Measurements from ENCODE around the gene DDX31. TPM values are rescaled to one million over a fixed set of nuclear protein-coding genes. Genes with fewer than 3 reads are reported as not detected.

DDX31 gene
- total RNA-seq, 1 experiment from 2014 or later = 28.4 TPM

DNA sequence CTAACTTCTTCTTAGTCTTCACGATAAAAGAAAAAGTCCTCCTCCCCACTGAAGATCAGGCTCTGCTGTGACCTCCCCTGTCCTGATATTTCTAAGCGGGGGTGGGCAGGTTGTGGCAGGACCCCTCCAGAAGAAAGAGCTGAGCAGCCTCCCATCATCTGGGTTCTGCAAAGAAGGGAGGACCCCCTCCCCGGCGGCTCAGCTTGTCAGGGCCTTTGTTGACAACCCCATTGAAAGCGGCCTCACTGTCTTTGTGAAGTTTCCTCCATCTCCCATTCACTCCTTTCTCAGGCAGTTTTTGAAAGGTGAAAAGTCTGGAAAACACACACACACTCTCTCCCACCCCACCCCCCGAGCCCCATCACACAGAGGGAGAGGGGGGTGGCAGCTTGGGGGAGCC is 113.5 kb downstream of the DDX31 start:
- Histone ChIP-seq H2BK20ac (ENCODE audit: low read depth, low read length, poor library complexity, severe bottlenecking) (no peak overlapping the region), H2BK5ac (ENCODE audit: insufficient read length, low read length) (no peak overlapping the region), H2BK12ac (ENCODE audit: insufficient read length, low read depth, low read length) (no peak overlapping the region), H4K20me1 (ENCODE audit: control insufficient read depth, insufficient read depth, insufficient read length) (no peaks in the 10 kb centered on the region), H3K4me2 (ENCODE audit: insufficient read depth, insufficient read length, low read length) (no peak overlapping the region), H3K79me1 (ENCODE audit: insufficient read depth, low read depth, low read length, poor library complexity, severe bottlenecking) (no peaks in the 10 kb centered on the region), H3K9ac (ENCODE audit: extremely low read depth, insufficient read length, low read length) (no peak overlapping the region), H3K9me3 (ENCODE audit: control insufficient read depth, low read depth, low read length) (no peaks in the 10 kb centered on the region), H4K91ac (ENCODE audit: insufficient read length, low read depth, low read length) (no peak overlapping the region), H2AFZ (ENCODE audit: low read length) (no peak overlapping the region), H3K27me3 (ENCODE audit: insufficient read depth, low read length) (no peaks in the 10 kb centered on the region), H2AK5ac (ENCODE audit: insufficient read length, low read length) (no peak overlapping the region), H3K79me2 (ENCODE audit: insufficient read depth, low read length) (no peaks in the 10 kb centered on the region), H2BK15ac (ENCODE audit: low read depth, low read length) (no peak overlapping the region), H3K27ac (ENCODE audit: insufficient read length, low read depth, low read length) (no peak overlapping the region), H3K4ac (ENCODE audit: low read depth, low read length) (no peak overlapping the region), H3K18ac (ENCODE audit: insufficient read length, low read depth, low read length) (no peak overlapping the region), H3K23ac (ENCODE audit: insufficient read length, low read depth, low read length) (no peak overlapping the region), H3T11ph (ENCODE audit: low read length) (no peak overlapping the region), H3K56ac (ENCODE audit: insufficient read length, low read depth, low read length) (no peak overlapping the region), H2BK120ac (ENCODE audit: low read depth, low read length, poor library complexity, severe bottlenecking) (no peak overlapping the region), H3K23me2 (ENCODE audit: insufficient read length, low read depth, low read length, poor library complexity, severe bottlenecking) (no peaks in the 10 kb centered on the region), H3K4me1 (ENCODE audit: insufficient read depth, low read length) (no peaks in the 10 kb centered on the region; the same call in 1 of the 2 replicates), H3K14ac (ENCODE audit: insufficient read depth, low read length) (no peak overlapping the region), H4K8ac (replicated peaks; ENCODE audit: insufficient read length, low read depth, low read length) (no peak overlapping the region), H4K5ac (ENCODE audit: insufficient read length, low read depth, low read length) (no peak overlapping the region)
- H3K4me1 Mint-ChIP-seq = peaks cover 9 to 29% of the 10 kb centered on the region in 2 experiments
- peaks cover 14% of the 10 kb centered on the region for H3K27me3 Mint-ChIP-seq (ENCODE audit: low read depth)
- no peak overlapping the region for H3K4me3 Mint-ChIP-seq
- no peak for DNase-seq
- no peak overlapping the region for H3K27ac Mint-ChIP-seq
- TF ChIP-seq CTCF (conservative IDR thresholded peaks at IDR 0.05) = no peak
- H3K36me3 Mint-ChIP-seq (ENCODE audit: insufficient read depth in 1 of 3, low read depth in 3 of 3) = peaks cover 0 to 8% (median 6%) of the 10 kb centered on the region in 3 experiments; a peak in 6 of 7 replicates
- H3K9me3 Mint-ChIP-seq = peaks cover 9 to 10% of the 10 kb centered on the region in 2 experiments
- WGBS (ENCODE audit: extremely low coverage, insufficient read length, low lambda C conversion rate) = no CpG with 5 or more reads among the region's 6 CpGs
